ENCODE results near the gene RPL31.

The RPL31 gene

GRCh38 chr2:100976645-100977391 is 25.3 kb upstream of the RPL31 start:
- no peak overlapping the region for H3K27ac ChIP-seq
- no peak for TF ChIP-seq CTCF (IDR thresholded peaks at IDR 0.05)
- no peak overlapping the region for H3K4me3 ChIP-seq (ENCODE audit: low read depth, low read length)
- no peak overlapping the region for H3K9ac ChIP-seq
- H3K79me2 ChIP-seq: no peaks in the 10 kb centered on the region
- H2AFZ ChIP-seq: no peak overlapping the region
- no peaks in the 10 kb centered on the region for H3K36me3 ChIP-seq (ENCODE audit: control insufficient read depth, insufficient read depth, low read length)
- no peak overlapping the region for H3K4me2 ChIP-seq (ENCODE audit: low read length)
- H3K27me3 ChIP-seq (ENCODE audit: control insufficient read depth, insufficient read depth, low read length): no peaks in the 10 kb centered on the region
- H3K4me1 ChIP-seq: no peaks in the 10 kb centered on the region
- no peaks in the 10 kb centered on the region for H3K9me3 ChIP-seq (ENCODE audit: control insufficient read depth, low read length)

- Histone ChIP-seq H3K27me3 (ENCODE audit: control insufficient read depth, insufficient read depth, low read length) (no peaks in the 10 kb centered on the region), H3K4me3 (ENCODE audit: low read depth, low read length) (no peak overlapping the region), H3K4me2 (ENCODE audit: low read length) (no peak overlapping the region), H3K79me2 (no peaks in the 10 kb centered on the region), H3K4me1 (no peaks in the 10 kb centered on the region), H2AFZ (no peak overlapping the region), H3K9me3 (ENCODE audit: control insufficient read depth, low read length) (no peaks in the 10 kb centered on the region), H3K36me3 (ENCODE audit: control insufficient read depth, insufficient read depth, low read length) (no peaks in the 10 kb centered on the region), H3K9ac (no peak overlapping the region), H3K27ac (no peak overlapping the region)
- no peak for TF ChIP-seq CTCF (IDR thresholded peaks at IDR 0.05)
These were observed 24.6 kb upstream of the RPL31 start for GRCh38 chr2:100977511-100977910.

- Histone ChIP-seq H3K9me3 (ENCODE audit: control insufficient read depth, low read length) (no peaks in the 10 kb centered on the region), H3K4me3 (ENCODE audit: low read depth, low read length) (no peak overlapping the region), H2AFZ (no peak overlapping the region), H3K9ac (no peak overlapping the region), H3K27me3 (ENCODE audit: control insufficient read depth, insufficient read depth, low read length) (no peaks in the 10 kb centered on the region), H3K27ac (no peak overlapping the region), H3K36me3 (ENCODE audit: control insufficient read depth, insufficient read depth, low read length) (no peaks in the 10 kb centered on the region), H3K4me1 (no peaks in the 10 kb centered on the region), H3K4me2 (ENCODE audit: low read length) (no peak overlapping the region), H3K79me2 (no peaks in the 10 kb centered on the region)
- TF ChIP-seq CTCF (IDR thresholded peaks at IDR 0.05): no peak
These were observed 23.4 kb upstream of the RPL31 start for GRCh38 chr2:100978582-100979191.

GRCh38 chr2:100980046-100980445 is 22.0 kb upstream of the RPL31 start:
- Histone ChIP-seq H3K79me2 (no peaks in the 10 kb centered on the region), H3K4me1 (no peaks in the 10 kb centered on the region), H3K36me3 (ENCODE audit: control insufficient read depth, insufficient read depth, low read length) (no peaks in the 10 kb centered on the region), H2AFZ (no peak overlapping the region), H3K27ac (no peak overlapping the region), H3K4me3 (ENCODE audit: low read depth, low read length) (no peak overlapping the region), H3K9ac (no peak overlapping the region), H3K27me3 (ENCODE audit: control insufficient read depth, insufficient read depth, low read length) (no peaks in the 10 kb centered on the region), H3K9me3 (ENCODE audit: control insufficient read depth, low read length) (no peaks in the 10 kb centered on the region), H3K4me2 (ENCODE audit: low read length) (no peak overlapping the region)
- TF ChIP-seq CTCF (IDR thresholded peaks at IDR 0.05): no peak

GRCh38 chr2:100981011-100981410 is 21.1 kb upstream of the RPL31 start:
- no peak overlapping the region for H3K27ac ChIP-seq

More at GRCh38 chr2:100981011-100981410, 21.1 kb upstream of the RPL31 start:
- Histone ChIP-seq H3K79me2 (no peaks in the 10 kb centered on the region), H3K4me3 (ENCODE audit: low read depth, low read length) (no peak overlapping the region), H2AFZ (no peak overlapping the region), H3K9me3 (ENCODE audit: control insufficient read depth, low read length) (no peaks in the 10 kb centered on the region), H3K4me1 (no peaks in the 10 kb centered on the region), H3K4me2 (ENCODE audit: low read length) (no peak overlapping the region), H3K36me3 (ENCODE audit: control insufficient read depth, insufficient read depth, low read length) (no peaks in the 10 kb centered on the region), H3K9ac (no peak overlapping the region), H3K27me3 (ENCODE audit: control insufficient read depth, insufficient read depth, low read length) (no peaks in the 10 kb centered on the region)
- no peak for TF ChIP-seq CTCF (IDR thresholded peaks at IDR 0.05)
